Right atrium auricular region (tissue), 2 donors: ENCODE results near the gene CDC6. TPM values are rescaled to one million over a fixed set of nuclear protein-coding genes. Genes with fewer than 3 reads are reported as not detected.
A peak's percentile ranks its signal among the peaks of the same experiment; 100 is the strongest.
"Not testable (repeated sequence)": the region's sequence is repeated elsewhere in the genome, so short reads cannot be mapped to it uniquely, and the experiment has no call there.

Source experiments
- DNase-seq: peaks from one replicate; pipeline ENCODE4 v3.0.0-alpha.2; 2019; ENCODE audit warnings: low spot score
- H3K27ac ChIP-seq, 2 donors: fragments of 200-600 bp; sonication (generic); 1 replicate in 1 of 2; 2 replicates in 1 of 2; pipeline ENCODE4 v1.5.1; 2016 to 2019
- H3K27me3 ChIP-seq, 2 donors: fragments of 200-600 bp; sonication (generic); one replicate each; pipeline versions ENCODE4 v1.5.1 to v1.6.0; 2017 to 2019
- H3K36me3 ChIP-seq: fragments of 200-600 bp; sonication (generic); one replicate; pipeline ENCODE4 v1.5.1; 2016
- H3K4me1 ChIP-seq, 2 donors: fragments of 200-600 bp; sonication (generic); one replicate each; pipeline versions ENCODE4 v1.5.1 to v1.6.0; 2017 to 2019
- H3K4me3 ChIP-seq, 2 donors: fragments of 200-600 bp; sonication (generic); 1 replicate in 1 of 2; 2 replicates in 1 of 2; pipeline ENCODE4 v1.5.1; 2017 to 2019; ENCODE audit warnings: mild to moderate bottlenecking in 1 of 2, moderate library complexity in 1 of 2
- H3K9me3 ChIP-seq, 2 donors: fragments of 200-600 bp; sonication (generic); one replicate each; pipeline ENCODE4 v1.5.1; 2019
- total RNA-seq, 2 donors: library from RNA; depleted of rRNA; stranded (reverse); fragments of >200 nt; gene quantifications; one replicate each; pipeline ENCODE4 v1.1.0, GENCODE V29; 2016
- TF ChIP-seq, protein P1 (sequence below), 2 donors: fragments of 200-600 bp; sonication (generic); IDR thresholded peaks; one replicate each; pipeline ENCODE4 v1.5.1; 2019; ENCODE audit warnings: antibody characterized with exemption in 2 of 2

The CDC6 gene
- total RNA-seq, 2 donors from 2014 or later: 0.44 to 1.0 TPM

GRCh38 chr17:40298726-40299125 is 11.0 kb downstream of the CDC6 start:
- TF ChIP-seq, protein P1, sequence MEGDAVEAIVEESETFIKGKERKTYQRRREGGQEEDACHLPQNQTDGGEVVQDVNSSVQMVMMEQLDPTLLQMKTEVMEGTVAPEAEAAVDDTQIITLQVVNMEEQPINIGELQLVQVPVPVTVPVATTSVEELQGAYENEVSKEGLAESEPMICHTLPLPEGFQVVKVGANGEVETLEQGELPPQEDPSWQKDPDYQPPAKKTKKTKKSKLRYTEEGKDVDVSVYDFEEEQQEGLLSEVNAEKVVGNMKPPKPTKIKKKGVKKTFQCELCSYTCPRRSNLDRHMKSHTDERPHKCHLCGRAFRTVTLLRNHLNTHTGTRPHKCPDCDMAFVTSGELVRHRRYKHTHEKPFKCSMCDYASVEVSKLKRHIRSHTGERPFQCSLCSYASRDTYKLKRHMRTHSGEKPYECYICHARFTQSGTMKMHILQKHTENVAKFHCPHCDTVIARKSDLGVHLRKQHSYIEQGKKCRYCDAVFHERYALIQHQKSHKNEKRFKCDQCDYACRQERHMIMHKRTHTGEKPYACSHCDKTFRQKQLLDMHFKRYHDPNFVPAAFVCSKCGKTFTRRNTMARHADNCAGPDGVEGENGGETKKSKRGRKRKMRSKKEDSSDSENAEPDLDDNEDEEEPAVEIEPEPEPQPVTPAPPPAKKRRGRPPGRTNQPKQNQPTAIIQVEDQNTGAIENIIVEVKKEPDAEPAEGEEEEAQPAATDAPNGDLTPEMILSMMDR (IDR thresholded peaks at IDR 0.05): no peak
- no peaks in the 10 kb centered on the region for H3K27me3 ChIP-seq
- H3K4me3 ChIP-seq: no peak overlapping the region
- no peaks in the 10 kb centered on the region for H3K9me3 ChIP-seq
- peaks cover 0 to 37% of the 10 kb centered on the region in 2 donors for H3K4me1 ChIP-seq
- no peaks in the 10 kb centered on the region for H3K36me3 ChIP-seq
- peak overlapping the region in 1 of 2 donors; percentile 19 for H3K27ac ChIP-seq
- no peak for DNase-seq

DNA sequence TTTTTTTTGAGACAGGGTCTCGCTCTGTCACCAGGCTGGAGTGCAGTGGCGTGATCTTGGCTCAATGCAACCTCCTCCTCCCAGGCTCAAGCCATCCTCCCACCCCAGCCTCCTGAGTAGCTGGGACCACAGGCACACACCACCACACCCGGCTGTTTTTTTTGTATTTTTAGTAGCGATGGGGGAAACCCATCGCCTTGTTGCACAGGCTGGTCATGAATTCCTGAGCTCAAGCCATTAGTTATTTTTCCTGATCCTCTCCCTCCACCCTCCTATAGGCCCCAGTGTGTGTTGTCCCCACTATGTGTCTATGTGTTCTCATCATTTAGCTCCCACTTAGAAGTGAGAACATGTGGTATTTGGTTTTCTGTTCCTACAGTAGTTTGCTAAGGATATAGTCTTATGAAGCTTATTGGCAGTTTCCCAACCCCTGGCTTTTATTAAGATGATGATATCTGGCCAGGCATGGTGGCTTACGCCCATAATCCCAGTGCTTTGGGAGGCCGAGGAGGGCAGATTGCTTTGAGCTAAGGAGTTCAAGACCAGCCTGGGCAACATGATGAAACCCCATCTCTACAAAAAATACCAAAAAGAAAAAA is 11.6 kb downstream of the CDC6 start:
- H3K4me3 ChIP-seq, H3K36me3 ChIP-seq, H3K27me3 ChIP-seq, H3K9me3 ChIP-seq, DNase-seq: not testable (repeated sequence)
- H3K4me1 ChIP-seq: peaks cover 0 to 40% of the 10 kb centered on the region in 2 donors
- peak overlapping the region; percentile 1 to 19 for H3K27ac ChIP-seq

DNA sequence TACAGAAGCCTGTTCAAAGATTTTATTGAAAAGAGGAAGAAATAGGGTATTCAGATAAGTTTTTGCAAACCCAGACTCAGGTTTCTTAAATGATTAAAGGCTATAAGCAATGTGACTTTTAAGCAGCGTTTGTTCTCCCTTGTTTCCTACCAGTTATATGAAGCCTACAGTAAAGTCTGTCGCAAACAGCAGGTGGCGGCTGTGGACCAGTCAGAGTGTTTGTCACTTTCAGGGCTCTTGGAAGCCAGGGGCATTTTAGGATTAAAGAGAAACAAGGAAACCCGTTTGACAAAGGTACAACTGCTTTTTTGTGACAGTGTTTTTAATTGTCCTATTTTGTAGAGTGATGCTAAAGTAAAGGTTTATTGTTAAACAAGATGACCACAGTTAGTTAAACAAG is 13.6 kb downstream of the CDC6 start:
- Histone ChIP-seq H3K4me3 (no peak overlapping the region), H3K27me3 (no peaks in the 10 kb centered on the region), H3K36me3 (no peaks in the 10 kb centered on the region), H3K27ac (no peak overlapping the region), H3K4me1 (peaks cover 0 to 45% of the 10 kb centered on the region in 2 donors), H3K9me3 (no peaks in the 10 kb centered on the region)
- no peak for DNase-seq
- TF ChIP-seq, protein P1 (IDR thresholded peaks at IDR 0.05): peak; percentile 23 to 63

DNA sequence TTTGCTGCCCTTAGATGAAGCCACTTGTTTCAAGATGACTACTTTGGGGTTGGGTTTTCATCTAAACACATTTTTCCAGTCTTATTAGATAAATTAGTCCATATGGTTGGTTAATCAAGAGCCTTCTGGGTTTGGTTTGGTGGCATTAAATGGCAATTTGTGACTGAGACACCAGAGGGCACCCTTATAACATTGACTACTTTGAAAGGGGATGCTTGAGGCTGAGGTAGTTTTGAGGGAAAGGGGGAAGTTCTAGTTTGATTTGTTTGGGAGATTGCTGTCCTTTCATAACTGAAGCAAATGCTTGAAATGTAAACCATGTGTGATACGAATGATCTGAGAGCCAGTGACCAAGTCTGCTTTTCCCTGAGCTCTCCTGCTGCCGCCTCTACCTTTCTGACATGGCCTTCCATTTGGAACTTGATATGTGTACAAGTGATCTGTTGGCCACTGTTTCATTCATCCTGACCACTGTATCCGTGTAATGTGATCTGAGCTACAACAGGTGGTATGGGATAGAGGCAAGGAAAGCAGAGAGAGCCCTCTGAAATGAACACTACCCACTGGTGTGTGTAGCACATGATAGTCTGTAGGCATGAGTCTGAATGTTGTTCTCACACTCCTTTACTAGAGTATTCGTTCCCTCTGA is 15.5 kb downstream of the CDC6 start:
- no peak for DNase-seq
- Histone ChIP-seq H3K36me3 (no peaks in the 10 kb centered on the region), H3K27ac (no peak overlapping the region), H3K27me3 (no peaks in the 10 kb centered on the region), H3K4me3 (no peak overlapping the region), H3K4me1 (peaks cover 0 to 63% of the 10 kb centered on the region in 2 donors), H3K9me3 (no peaks in the 10 kb centered on the region)
- TF ChIP-seq, protein P1 (IDR thresholded peaks at IDR 0.05): peak; percentile 60 to 86

DNA sequence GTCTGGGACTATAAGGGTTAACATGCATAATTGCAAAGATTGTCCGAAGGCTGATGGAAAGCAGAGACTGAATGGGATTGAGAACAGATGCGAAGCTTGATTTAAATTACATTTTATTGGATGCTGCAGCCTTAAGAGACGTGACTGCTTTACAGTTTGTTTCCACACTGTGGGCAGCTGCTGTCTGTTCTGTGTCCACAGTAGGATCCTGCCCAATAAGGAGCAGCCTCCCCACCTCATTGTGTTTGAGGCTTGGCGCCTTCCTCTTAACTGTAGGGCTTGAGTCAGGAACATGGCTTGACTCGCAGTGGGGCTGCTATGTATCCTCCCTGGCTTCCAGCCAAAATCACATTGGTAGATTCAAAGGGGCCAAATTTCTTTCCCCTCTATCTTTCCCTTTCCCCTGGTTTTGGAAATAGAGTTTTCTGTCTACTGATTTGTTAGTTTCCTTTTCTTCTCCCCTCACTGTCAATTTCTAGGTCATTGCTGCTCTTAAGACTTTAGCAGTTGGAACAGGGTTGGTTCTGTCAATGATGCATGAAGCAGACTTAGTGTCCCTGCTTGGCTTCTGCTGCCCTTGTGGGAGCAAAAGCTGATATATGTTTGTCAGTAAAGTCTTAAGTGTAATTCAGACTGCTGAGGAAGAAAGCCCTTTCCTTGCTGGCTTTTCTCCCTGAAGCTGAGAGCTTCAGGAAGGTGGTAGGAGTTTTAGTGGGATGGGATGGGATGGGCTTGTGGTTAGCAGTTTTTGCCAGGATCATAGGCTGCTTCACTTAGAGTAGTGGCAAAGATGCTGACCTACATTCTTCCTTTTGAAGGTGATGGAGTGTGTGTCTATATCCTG is 16.3 kb downstream of the CDC6 start:
- Histone ChIP-seq H3K36me3 (no peaks in the 10 kb centered on the region), H3K4me1 (peaks cover 0 to 63% of the 10 kb centered on the region in 2 donors)
- DNase-seq: no peak

GRCh38 chr17:40304552-40304863 is 16.8 kb downstream of the CDC6 start:
- not testable (repeated sequence) for DNase-seq, H3K9me3 ChIP-seq, H3K4me3 ChIP-seq, H3K27me3 ChIP-seq, H3K36me3 ChIP-seq
- H3K4me1 ChIP-seq: peaks cover 0 to 63% of the 10 kb centered on the region in 2 donors
- H3K27ac ChIP-seq: peak overlapping the region in 1 of 2 donors; percentile 32

More for the DNA sequence above, 16.3 kb downstream of the CDC6 start:
- no peaks in the 10 kb centered on the region for H3K9me3 ChIP-seq
- TF ChIP-seq, protein P1 (IDR thresholded peaks at IDR 0.05): no peak
- no peaks in the 10 kb centered on the region for H3K27me3 ChIP-seq
- no peak overlapping the region for H3K4me3 ChIP-seq
- H3K27ac ChIP-seq: peak overlapping the region in 1 of 2 donors; percentile 32

- not testable (repeated sequence) for H3K27me3 ChIP-seq, H3K36me3 ChIP-seq, DNase-seq, H3K27ac ChIP-seq, H3K4me3 ChIP-seq, H3K9me3 ChIP-seq
- H3K4me1 ChIP-seq: peaks cover 0 to 63% of the 10 kb centered on the region in 2 donors
Observed at GRCh38 chr17:40304866-40305265, 17.2 kb downstream of the CDC6 start.
